ENCODE results near the gene COL8A1. TPM values are rescaled to one million over a fixed set of nuclear protein-coding genes. Genes with fewer than 3 reads are reported as not detected.

COL8A1 gene
- total RNA-seq, 1 donor from 2014 or later = 0.22 TPM

GRCh38 chr3:99669879-99670555 is 31.6 kb downstream of the COL8A1 start:
- intact Hi-C loops (cut with micrococcal nuclease) = no loop called here

DNA sequence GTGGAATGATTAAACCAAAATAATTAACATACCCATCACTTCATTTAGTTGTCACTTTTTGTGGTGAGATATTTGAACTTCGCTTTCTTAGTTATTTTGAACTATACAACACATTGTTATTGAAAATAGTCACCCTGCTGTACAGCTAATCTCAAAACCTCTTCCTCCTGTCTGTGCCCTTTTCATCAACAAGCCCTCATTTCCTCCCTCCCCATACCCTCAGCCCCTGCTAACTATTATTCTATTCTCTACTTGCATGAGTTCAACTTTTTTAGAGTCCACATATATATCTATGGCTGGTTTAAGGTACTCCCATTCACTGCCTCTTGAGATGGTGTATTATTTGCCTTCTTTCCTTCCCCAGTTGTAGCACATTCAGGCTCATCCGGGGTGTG is 32.2 kb downstream of the COL8A1 start:
- intact Hi-C loops (cut with micrococcal nuclease) = no loop called here

GRCh38 chr3:99674086-99674789 is 35.8 kb downstream of the COL8A1 start:
- intact Hi-C loops (cut with micrococcal nuclease) = no loop called here

DNA sequence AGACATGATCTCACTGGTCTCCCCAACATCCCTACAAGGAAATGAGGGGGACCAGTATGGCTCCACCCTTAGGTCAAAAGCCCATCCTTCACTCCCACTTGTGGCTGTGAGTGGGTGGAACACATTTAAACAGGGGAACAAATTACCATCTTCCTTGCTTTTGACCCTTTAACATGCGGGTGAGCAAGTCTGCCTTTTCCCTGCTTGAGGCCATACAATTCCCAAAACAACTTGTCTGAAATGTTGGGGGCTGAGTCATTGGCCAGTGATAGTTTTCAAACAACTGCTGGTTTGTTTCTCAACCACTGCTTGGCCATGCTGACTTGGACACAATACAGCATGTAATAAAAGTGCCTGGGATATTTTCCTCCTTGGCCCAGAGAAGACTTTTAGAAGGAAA is 39.6 kb downstream of the COL8A1 start:
- intact Hi-C loops (cut with micrococcal nuclease) = no loop called here

GRCh38 chr3:99678896-99679295 is 40.5 kb downstream of the COL8A1 start:
- intact Hi-C loops (cut with micrococcal nuclease) = no loop called here

- intact Hi-C loops (cut with micrococcal nuclease) = no loop called here
Observed at GRCh38 chr3:99681512-99681911, 43.1 kb downstream of the COL8A1 start.

DNA sequence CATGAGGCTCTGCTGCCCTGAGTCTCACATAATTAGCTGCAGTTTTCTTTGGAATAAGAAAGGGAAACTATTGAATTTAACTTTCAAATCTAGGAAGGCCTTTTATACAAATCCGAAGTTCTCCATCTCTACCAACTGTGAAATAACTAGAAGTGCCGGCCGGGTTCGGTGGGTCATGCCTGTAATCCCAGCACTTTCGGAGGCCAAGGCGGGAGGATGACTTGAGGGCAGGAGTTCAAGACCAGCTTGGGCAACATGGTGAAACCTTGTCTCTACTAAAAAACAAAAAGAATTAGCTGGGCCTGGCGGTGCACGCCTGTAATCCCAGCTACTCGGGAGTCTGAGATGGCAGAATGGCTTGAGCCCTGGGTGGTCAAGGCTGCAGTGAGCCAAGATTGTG is 43.6 kb downstream of the COL8A1 start:
- intact Hi-C loops (cut with micrococcal nuclease) = no loop called here

- intact Hi-C loops (cut with micrococcal nuclease) = no loop called here
Observed at GRCh38 chr3:99683465-99683864, 45.1 kb downstream of the COL8A1 start.

GRCh38 chr3:99683876-99684275 is 45.5 kb downstream of the COL8A1 start:
- intact Hi-C loops (cut with micrococcal nuclease) = no loop called here

GRCh38 chr3:99684644-99685043 is 46.2 kb downstream of the COL8A1 start:
- intact Hi-C loops (cut with micrococcal nuclease) = no loop called here

DNA sequence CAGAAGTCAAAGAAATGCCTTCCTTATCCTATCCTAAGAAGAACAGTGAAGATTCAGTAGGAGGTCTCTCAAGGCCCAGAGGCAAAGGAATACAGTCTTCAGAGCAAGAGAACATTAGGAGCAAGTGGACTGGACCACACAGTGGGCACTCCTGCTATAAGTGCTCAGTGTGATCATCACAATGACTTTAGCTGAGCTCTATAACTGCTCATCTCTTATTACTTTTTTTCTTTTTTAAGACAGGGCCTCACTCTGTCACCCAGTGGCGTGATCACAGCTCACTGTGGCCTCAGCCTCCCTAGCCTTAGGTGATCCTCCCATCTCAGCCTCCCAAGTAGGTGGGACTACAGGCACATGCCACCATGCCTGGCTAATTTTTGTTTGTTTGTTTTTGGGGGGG is 48.1 kb downstream of the COL8A1 start:
- intact Hi-C loops (cut with micrococcal nuclease) = loop anchor here (2.0 kb wide), 1 partner anchor 188 kb away; no protein-coding TSS in a partner anchor

DNA sequence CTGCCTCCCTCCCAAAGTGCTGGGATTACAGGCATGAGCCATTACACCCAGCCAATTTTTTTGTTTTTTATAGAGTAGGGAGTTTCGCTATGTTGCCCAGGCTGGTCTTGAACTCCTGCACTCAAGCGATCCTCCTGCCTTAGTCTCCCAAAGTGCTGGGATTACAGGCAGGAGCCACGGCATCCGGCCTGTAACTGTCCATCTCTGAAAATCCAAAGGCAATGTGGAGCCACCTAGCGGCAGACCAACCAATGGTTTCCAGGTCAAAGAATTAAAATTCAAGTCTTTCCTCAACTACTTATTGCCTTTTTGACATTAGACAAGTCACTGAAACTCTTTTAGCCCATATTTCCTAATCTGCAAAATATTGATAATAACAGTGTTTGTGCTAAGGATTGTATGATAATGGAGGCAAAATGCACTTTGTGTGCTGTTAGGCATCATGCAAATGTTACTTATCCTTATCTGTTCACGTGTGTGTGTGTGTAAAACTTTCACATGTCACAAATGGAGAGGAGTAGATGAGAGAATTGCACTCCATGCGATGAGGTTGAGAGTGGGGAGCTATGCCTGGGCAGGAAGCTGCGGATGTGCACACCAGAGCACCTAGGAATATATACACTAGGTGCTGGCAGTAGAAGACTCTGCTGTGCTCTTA is 48.7 kb downstream of the COL8A1 start:
- intact Hi-C loops (cut with micrococcal nuclease) = loop anchor here (1.0 to 2.0 kb wide), 3 partner anchors 188 to 870 kb away; no protein-coding TSS in a partner anchor

- intact Hi-C loops (cut with micrococcal nuclease) = no loop called here
Observed at GRCh38 chr3:99690761-99691369, 52.5 kb downstream of the COL8A1 start.

- intact Hi-C loops (cut with micrococcal nuclease) = no loop called here
Observed at GRCh38 chr3:99693636-99694035, 55.2 kb downstream of the COL8A1 start.

- intact Hi-C loops (cut with micrococcal nuclease) = no loop called here
Observed at GRCh38 chr3:99696497-99696896, 58.1 kb downstream of the COL8A1 start.

DNA sequence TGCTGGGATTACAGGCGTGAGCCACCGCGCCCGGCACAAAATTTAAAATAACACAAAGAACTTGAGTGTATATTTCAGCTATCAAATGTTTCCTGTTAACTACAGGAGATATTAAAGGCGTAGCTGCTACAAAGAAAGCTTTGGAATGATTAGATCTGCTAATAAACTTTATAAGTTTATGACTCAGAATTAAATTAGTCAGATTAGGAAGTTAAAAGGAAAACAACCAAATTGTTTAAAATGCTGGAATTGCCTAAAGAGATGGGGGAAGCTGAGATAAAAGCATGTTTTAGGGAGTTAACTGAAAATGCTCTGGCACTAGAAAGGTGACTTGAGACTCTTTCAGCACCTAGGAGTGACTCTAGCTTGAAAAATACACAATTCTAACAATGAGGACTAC is 58.9 kb downstream of the COL8A1 start:
- intact Hi-C loops (cut with micrococcal nuclease) = no loop called here

- intact Hi-C loops (cut with micrococcal nuclease) = no loop called here
Observed at GRCh38 chr3:99698932-99699331, 60.5 kb downstream of the COL8A1 start.

- intact Hi-C loops (cut with micrococcal nuclease) = no loop called here
Observed at GRCh38 chr3:99699841-99700240, 61.4 kb downstream of the COL8A1 start.

- intact Hi-C loops (cut with micrococcal nuclease) = no loop called here
Observed at GRCh38 chr3:99700631-99701268, 62.4 kb downstream of the COL8A1 start.

DNA sequence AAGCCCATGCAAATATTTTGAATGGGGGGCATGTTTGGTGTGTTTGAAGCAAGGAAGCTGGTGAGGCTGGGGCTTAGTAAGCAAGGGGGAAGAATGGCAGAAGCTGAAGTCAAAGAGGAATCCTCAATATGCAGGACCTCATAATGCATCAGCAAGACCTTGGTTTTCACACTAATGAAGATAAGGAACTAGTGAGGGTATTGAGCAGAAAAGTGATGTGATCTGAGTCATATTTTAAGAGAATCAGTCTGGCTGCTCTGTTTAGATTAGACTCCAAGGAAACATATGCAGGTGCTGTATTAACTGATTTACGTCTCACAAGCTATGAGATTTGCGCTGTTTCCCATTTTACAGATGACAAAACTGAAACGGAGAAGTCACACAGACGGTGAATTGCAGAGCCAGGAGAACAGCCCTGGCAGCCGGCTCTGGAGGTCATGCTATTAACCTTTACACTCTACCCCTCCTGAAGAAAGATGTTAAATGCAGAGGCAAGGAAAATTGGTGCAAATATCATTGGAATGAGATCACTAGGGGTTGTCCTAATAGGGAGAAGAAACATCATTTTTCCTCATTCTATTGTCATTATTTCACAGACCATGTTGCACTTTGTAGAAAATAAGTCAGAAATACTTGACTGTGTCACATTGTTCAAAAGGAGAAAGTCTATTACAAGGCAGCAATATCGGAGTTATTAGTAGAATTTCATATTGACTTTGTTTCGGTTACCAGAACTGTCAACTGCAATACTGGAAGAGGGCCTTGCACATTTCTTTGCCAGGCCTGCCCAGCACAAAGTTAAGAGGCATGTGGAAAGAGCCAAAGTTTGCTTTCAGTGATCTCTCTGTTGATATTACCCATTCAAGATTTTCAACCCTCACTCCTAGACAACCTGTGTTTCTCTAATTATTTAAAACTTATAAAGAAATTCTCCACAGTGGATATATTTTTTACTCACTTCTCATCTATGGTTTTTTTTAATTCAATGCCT is 64.9 kb downstream of the COL8A1 start:
- intact Hi-C loops (cut with micrococcal nuclease) = no loop called here

Measured in T-helper 1 cell treated with Interleukin-12 subunit alpha and Interleukin-12 subunit beta and Interleukin-4 antibody, amounts not matched to agents 30 ng/mL and 1 ng/mL, for 36 hours (primary cell).